NCI-H345 treated with DMSO at 0.1 percent for 48 hours (cell line): ENCODE results near the gene TNNT3.

Experiments used
- DNase-seq: peaks from one replicate; lab custom pipeline; 2025; ENCODE audit not compliant: unreplicated experiment; lab: John Stamatoyannopoulos, UW

TNNT3 gene

DNA sequence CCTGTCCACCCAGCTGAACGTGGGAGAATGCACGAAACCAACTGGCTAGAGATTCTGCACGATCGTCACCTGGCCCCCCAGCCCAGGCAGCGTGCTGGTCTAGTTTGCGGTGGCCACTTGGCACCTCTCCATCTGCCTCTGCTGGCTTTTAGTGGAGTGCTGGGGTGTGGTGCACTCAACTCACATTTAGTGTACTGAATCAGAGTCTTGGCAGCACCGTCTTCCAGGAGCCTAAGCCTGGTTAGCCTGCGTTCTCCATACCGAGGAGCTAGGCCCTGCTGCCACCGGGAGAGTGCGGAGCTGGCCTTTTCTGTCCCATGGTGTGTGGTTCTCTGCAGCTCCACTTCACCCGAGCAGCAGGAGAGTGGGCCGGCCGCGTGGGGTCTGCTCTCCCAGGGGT lies 30.4 kb downstream of the TNNT3 start:
- DNase-seq = no peak

GRCh38 chr11:1952806-1953482 lies 33.4 kb downstream of the TNNT3 start:
- DNase-seq = no peak

DNA sequence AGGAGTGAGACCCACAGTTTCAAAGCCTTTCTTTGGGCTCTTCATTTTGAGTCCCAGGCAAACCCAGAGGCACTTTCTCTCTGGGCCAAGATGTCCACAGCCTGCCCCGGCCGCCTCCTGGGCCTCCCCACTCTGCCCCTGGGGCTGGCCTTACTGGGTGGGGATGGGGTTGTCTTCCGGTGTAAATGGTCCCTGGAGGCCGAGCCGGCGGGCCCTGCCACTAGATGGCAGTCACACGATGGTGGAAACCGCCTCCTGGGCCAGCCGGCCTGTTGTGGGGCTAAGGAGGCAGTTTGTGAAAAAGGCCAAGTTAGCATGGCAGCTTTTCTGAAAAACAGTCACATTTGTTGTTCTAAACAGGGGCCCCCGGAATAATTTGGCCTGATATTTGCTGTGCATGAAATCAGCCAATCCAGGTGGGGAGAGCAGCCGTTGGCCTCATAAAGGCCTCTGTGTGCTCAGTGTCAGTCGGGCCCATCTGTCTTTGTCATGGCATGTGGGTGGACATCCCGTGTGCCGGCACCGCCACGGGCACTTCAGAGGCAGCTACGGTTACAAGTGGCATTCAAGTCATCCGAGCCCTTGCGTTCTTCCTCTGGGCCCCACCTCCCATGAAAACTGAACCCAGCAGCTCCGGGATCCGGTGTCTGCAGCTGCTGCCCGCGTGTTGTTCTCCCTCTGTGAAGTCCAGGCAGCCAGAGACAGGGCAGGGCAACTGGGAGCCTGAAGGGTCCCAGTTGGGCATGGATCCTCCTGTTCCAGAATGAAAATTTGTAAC lies 34.2 kb downstream of the TNNT3 start:
- no peak for DNase-seq

DNA sequence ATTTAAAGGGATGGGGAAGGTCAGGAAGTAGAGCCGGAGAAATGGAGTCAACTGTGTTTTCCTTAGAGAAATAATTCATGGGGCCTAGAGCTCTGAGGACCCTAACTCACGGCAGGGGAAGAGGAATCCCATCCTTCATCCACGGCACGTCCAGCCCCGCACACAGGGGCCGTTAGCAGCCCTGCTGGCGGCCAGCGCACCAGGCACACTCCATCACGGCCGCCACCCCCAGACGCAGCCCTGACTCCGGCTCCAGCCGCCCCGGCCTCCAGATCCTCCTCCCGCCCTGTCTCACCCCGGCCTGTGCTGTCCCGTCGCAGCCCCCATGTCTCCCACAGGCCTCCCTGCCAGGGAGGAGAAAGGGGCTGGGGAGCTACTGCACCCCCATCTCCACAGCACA lies 38.9 kb downstream of the TNNT3 start:
- DNase-seq = no peak

DNA sequence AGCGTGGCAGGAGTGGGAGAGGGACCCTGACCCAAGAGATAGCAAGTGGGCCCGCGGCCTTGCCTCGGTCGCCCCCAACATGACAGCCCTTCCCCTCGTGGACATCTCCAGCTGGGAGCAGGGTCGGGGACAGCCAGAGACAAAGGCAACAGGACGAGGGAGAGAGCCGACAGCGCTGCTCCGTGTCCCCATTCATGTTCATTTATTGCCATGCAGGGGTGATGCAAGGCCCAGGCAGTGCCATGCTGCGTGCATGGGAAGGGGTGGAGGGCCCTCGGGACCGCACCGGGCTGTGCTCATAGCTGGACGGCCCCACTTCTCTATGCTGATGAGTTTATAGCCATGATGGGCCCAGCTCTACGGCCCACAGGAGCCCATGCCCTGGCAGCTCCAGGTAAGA lies 40.3 kb downstream of the TNNT3 start:
- DNase-seq = no peak

- DNase-seq = no peak
These were observed 44.4 kb downstream of the TNNT3 start for GRCh38 chr11:1963864-1964263.

DNA sequence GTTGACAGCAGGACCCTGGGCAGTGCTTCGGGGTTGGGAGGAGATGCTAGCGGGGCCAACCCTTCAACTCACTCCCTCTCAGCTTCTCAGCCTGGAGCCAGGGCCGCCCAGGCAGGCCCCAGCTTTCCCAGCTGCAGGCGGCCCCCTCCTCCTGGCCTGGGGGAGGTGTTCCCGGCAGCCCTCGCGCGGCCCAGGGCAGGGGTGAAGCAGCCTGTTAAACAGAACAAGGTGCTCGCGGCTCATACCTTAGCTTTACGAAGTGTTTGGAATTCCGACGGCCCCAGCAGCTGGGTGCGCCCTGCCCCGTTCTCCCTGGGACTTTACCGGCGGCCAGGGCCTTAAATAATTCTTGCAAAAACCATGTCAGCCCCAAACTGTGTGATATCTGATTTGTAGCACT lies 44.8 kb downstream of the TNNT3 start:
- no peak for DNase-seq

DNA sequence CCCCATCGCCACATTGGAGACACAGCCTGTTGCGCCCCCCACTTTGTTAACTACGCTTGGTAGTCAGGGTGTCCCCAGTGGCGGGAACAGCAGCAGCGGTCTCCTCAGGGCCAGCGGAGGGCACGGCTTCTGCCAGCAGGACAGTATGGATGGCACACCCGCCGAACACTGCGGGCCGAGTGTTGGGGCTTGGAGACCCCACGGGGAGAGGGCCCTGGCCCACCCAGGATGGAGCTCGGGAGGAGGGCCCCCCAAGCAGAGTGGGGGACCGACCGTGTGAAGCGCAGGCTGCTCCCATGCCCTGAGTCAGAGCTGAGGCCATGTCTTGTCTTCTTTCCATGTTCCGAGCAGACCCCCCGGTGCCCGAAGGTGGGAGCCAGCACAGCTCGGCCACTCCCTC lies 45.5 kb downstream of the TNNT3 start:
- no peak for DNase-seq

- DNase-seq = no peak
These were observed 47.0 kb downstream of the TNNT3 start for GRCh38 chr11:1966531-1966930.

GRCh38 chr11:1967641-1968225 lies 48.2 kb downstream of the TNNT3 start:
- DNase-seq = no peak

- DNase-seq = no peak
These were observed 49.0 kb downstream of the TNNT3 start for GRCh38 chr11:1968454-1969002.

- no peak for DNase-seq
These were observed 49.5 kb downstream of the TNNT3 start for GRCh38 chr11:1969035-1969434.

DNA sequence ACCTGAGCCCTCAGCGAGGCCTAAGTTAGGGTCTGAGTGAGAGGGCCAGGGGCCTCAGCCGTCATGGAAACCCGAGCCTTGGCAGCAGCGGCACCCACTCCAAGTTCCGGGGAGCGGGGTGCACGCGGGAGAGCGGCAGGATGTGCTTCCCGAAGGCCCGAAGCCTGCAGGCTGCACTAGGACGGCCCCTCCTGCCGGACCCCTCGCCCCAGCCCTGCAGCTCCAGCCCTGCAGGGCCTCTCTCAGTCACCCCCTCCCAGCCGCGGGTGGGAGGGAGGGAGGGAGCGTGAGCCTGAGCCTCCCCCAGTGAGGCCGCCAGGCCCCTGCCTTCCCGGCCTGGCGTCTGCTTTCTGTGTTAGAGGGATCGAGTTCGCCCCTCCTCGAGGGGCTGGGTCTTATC lies 50.3 kb downstream of the TNNT3 start:
- no peak for DNase-seq

DNA sequence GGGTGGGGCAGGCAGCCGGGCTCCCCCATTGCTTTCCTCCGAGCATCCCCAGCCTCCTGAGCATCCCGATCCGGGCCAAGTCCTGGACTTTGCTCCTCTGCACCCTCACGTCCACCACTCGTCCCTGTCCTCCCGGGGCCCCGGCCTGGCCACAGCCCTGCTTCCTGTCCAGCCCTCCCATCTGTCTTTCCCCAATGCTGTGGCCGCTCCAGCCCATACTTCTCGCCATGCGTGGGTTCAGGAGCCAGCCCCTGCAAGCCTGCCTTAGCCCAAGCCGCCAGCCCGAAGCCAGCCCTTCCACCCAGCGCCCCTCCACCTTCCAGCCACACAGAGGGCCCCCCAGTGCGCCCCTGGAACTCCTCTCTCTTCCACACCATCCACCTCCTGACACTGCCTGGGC lies 51.5 kb downstream of the TNNT3 start:
- DNase-seq = no peak

GRCh38 chr11:1975185-1975584 lies 55.7 kb downstream of the TNNT3 start:
- no peak for DNase-seq

GRCh38 chr11:1978720-1979473 lies 59.4 kb downstream of the TNNT3 start:
- no peak for DNase-seq

DNA sequence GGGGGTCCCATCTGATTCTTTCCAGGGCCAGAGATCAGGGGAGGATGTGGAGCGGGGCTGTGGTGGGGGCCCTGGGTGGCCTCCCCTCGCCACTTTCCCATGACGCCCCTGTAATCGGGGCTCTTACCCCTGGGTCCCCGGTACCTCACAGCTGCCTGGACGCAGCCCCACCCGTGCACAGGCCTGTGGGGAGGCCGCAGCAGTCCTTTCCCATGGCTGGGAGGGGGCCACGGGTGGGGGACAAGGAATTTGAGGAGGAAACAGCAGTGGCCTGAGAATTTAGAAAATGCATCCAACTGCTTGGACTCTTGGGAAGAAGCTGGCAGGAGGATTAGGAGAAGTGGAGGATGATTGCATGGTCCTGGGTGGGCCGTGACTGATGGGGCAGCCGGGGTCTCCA lies 60.1 kb downstream of the TNNT3 start:
- no peak for DNase-seq

DNA sequence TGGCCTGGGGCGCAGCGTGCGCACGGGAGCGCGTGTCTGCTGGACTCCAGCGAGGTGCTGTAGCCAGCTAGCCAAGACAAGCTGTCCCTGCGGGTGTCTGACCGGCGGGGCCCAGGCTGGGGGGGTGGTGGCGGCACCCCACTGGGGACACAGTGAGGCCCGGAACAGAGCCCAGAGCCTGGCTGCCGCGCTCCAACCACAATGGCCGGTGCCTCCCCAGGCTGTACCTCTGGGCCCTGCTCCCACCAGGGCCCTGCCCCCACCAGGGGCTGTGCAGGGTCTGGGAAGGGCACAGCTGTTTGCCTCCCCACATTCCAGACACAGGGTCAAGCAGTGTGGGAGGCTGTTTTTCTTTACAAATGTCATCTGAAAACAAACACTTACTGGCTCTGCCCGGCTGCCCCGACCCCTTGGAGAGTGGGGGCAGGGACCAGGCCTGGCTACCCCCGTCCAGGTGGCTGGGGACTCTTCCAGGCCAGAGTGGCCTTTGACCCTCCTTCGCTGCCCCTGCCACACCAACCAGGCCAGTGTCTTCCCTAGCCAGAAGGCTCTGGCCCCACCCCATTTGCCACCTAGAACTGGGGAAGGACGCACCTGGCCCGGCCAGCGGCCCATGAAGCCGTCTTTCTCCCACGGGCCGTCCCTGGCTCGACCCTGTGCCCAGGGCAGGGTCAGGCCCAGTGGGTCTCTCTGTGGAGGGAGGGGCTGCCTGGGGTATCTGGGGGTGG lies 63.5 kb downstream of the TNNT3 start:
- no peak for DNase-seq

DNA sequence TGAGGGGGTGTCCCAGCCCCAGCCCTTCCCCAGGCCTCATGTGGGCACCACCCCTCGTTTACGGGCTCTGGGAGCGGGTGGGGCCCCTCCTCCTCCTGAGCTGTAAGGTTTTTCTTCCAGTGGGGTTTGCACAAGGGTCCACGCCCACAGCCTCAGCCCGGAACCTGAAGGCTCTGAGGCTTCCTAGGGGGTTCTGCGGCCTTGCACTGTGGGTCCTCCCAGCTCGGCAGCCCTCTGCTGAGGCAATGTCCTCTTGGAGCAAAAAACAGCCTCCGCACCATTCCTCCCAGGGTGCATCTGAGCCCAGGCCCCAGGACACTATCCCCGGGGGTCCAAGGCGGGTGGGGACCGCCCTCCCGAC lies 64.1 kb downstream of the TNNT3 start:
- no peak for DNase-seq

DNA sequence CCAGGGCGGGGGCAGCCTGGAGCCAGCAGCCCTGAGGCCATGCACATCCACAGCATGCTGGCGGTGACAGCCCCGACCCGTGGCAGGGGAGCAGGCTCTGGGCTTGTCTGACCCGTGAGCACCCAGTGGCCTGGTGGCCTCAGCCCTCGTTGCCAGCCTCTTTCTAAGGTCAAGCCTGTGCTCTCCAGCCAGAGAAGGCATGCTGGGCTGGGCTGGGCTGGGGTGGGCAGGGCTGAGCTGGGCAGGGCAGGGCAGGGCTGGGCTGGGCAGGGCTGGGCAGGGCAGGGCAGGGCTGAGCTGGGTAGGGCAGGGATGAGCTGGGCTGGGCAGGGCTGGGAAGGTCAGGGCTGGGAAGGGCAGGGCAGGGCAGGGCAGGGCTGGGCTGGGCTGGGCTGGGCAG lies 67.5 kb downstream of the TNNT3 start:
- no peak for DNase-seq

GRCh38 chr11:1988174-1988573 lies 68.7 kb downstream of the TNNT3 start:
- no peak for DNase-seq
